Subcutaneous abdominal adipose tissue (tissue), 5 donors: ENCODE results near the gene PCDH1.
A peak's percentile ranks its signal among the peaks of the same experiment; 100 is the strongest.

Experiments
- H3K27ac ChIP-seq: one replicate; pipeline ENCODE4 v1.7.0; 2013; ENCODE audit warnings: low read depth, mild to moderate bottlenecking, inconsistent platforms, low read length, moderate library complexity
- H3K27me3 ChIP-seq, 5 donors: one replicate each; pipeline ENCODE4 v1.7.0; 2013; ENCODE audit warnings: low read length in 5 of 5, inconsistent platforms in 1 of 5; ENCODE audit not compliant: control insufficient read depth in 5 of 5, insufficient read depth in 4 of 5
- H3K36me3 ChIP-seq, 5 donors: one replicate each; pipeline ENCODE4 v1.7.0; 2013; ENCODE audit warnings: low read length in 5 of 5; ENCODE audit not compliant: control insufficient read depth in 5 of 5, insufficient read depth in 5 of 5
- H3K4me1 ChIP-seq, 5 donors: one replicate each; pipeline ENCODE4 v1.7.0; 2013; ENCODE audit warnings: low read length in 5 of 5, mild to moderate bottlenecking in 3 of 5, moderate library complexity in 1 of 5; ENCODE audit not compliant: control insufficient read depth in 5 of 5, insufficient read depth in 5 of 5
- H3K4me3 ChIP-seq, 5 donors: one replicate each; pipeline ENCODE4 v1.7.0; 2013; ENCODE audit warnings: low read length in 5 of 5, low read depth in 1 of 5
- H3K9ac ChIP-seq, 5 donors: one replicate each; pipeline ENCODE4 v1.7.0; 2013; ENCODE audit warnings: low read length in 5 of 5, mild to moderate bottlenecking in 4 of 5, moderate library complexity in 3 of 5
- H3K9me3 ChIP-seq, 5 donors: one replicate each; pipeline ENCODE4 v1.7.0; 2013; ENCODE audit warnings: low read length in 5 of 5; ENCODE audit not compliant: control insufficient read depth in 5 of 5
- donor health status: healthy.
- donor health status: healthy.
- donor health status: healthy.
- donor health status: healthy.
- donor health status: healthy.

Gene PCDH1

DNA sequence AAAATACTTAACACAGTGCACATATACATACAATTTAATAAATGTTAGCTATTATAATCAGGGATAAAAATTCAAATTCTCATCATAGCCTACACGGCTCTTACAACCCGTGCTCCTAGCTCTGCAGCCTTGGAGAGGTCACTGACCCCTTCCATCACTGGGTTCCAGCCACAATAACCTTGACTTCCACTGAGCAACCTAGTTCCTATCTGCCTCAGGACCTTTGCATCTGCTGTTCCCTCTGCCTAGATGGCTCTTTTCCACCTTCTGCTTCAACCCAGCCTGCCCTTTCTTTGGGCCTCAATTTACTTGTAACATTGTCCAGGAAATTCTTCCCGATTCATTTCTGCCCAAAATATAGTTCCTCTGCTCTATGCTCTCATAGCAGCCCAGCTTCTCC is 36.6 kb upstream of the PCDH1 start:
- H3K4me3 ChIP-seq: no peak overlapping the region
- no peak overlapping the region for H3K9ac ChIP-seq
- no peaks in the 10 kb centered on the region for H3K9me3 ChIP-seq
- peaks cover 0 to 4% (median 0%) of the 10 kb centered on the region in 5 donors for H3K27me3 ChIP-seq
- no peaks in the 10 kb centered on the region for H3K36me3 ChIP-seq
- H3K27ac ChIP-seq: no peak overlapping the region
- H3K4me1 ChIP-seq: peaks cover 0 to 13% (median 12%) of the 10 kb centered on the region in 5 donors

DNA sequence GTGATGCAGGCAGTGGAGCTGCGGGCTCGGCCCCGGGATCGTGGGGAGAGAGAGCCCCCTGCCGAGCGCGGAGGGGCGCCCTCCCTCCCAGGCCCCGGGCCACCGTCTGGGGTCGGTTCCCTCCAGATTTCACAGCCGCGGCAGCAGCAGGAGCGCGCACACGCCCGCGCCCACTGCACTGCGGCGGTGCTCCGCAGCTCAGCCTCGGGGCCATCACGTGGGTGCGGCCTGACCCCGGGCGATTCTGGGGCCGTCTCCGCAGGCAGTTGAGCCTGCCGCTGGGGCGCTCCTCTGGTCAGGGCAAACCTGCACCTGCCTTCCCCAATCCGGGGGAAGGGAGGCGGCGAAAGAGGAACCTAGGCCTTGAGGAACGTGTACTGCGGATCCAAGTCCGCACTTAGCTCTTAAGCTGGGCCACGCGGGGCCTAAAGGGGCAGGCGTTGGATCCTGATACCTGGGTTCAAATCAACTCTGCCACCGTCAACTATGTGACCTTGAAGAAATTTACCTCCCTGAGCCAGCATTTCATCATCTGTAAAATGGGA is 36.1 kb upstream of the PCDH1 start:
- no peaks in the 10 kb centered on the region for H3K36me3 ChIP-seq
- H3K27ac ChIP-seq: no peak overlapping the region
- no peaks in the 10 kb centered on the region for H3K9me3 ChIP-seq
- H3K4me1 ChIP-seq: peaks cover 0 to 13% (median 12%) of the 10 kb centered on the region in 5 donors
- peak overlapping the region; percentile 50 to 63 (median 52) for H3K4me3 ChIP-seq
- peaks cover 0 to 4% (median 0%) of the 10 kb centered on the region in 5 donors for H3K27me3 ChIP-seq
- peak overlapping the region in 4 of 5 donors; percentile 32 to 64 (median 50) for H3K9ac ChIP-seq

DNA sequence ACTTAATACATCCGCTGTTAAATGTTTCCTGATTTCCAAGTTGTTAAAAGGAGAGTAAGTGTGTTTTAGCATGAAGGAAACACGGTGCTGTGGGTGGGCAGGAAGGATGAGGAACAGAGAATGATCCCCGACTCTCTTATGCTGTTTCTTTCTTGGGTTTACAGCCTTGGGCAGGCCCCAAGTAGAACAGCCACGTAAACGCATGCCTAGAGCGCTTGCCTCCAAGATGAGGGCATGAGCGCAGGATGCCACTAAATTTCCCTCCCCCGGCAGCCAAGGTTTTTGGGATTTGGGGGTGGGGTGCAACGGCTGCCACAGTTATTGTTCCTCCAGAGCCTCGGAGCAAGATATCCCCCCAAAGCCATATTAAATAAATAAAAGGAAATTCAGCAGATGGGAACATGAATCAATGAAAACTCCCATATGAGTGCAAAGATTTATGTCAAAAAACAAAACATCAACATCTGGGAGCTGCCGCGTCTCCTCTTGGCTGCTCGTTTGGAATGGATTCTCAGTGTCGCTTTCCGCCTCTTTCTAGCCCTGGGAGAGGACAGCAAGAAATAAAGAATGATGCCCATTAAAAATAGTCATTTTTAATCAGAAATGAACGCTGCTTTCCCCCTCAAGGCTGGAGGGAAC is 35.5 kb upstream of the PCDH1 start:
- Histone ChIP-seq H3K4me3 (peak overlapping the region; percentile 39 to 63 (median 52)), H3K27ac (no peak overlapping the region), H3K9ac (peak overlapping the region in 4 of 5 donors; percentile 32 to 64 (median 50)), H3K9me3 (no peaks in the 10 kb centered on the region), H3K36me3 (no peaks in the 10 kb centered on the region), H3K27me3 (peaks cover 0 to 4% (median 0%) of the 10 kb centered on the region in 5 donors), H3K4me1 (peaks cover 0 to 13% (median 12%) of the 10 kb centered on the region in 5 donors)

DNA sequence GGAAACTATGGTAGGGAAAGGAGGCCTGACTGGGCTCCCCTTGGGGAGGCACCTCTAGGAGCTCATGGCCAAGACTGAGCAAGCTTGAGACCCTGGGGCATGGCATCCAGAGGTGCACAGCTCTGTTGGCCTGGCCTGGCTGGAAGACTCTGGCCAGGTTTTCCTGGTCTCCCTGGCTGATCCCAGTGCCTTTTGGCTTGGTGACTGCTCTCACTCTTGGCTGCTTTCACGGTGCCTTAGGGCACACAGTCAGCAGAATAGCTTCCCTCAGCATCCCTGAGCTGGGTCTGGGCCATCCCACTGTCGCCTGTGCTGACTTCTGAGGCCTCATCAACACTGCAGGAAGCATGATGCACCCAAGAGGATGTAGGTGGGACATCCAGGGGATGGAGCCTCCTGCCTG is 32.1 kb upstream of the PCDH1 start:
- peaks cover 0 to 2% (median 0%) of the 10 kb centered on the region in 5 donors for H3K9me3 ChIP-seq
- H3K27me3 ChIP-seq: peaks cover 0 to 6% (median 0%) of the 10 kb centered on the region in 5 donors
- peaks cover 0 to 13% (median 12%) of the 10 kb centered on the region in 5 donors for H3K4me1 ChIP-seq
- H3K4me3 ChIP-seq: no peak overlapping the region
- H3K36me3 ChIP-seq: no peaks in the 10 kb centered on the region
- H3K9ac ChIP-seq: no peak overlapping the region
- H3K27ac ChIP-seq: no peak overlapping the region

DNA sequence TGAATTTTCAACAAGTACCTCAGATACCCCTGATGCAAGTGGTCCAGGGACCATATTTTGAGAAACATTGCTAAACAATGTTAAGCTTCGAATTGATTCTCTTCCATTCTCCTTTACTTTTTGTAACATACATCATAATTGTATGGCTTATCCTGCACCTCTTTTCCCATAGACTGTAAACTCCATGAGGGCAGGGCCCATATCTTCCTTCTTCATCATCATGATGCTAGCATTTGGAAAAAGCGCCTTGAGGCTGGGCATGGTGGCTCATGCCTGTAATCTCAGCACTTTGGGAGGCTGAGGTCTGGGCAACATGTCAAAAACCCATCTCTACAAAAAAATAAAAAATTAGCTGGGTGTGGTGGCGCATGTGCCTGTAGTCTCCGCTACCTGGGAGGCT is 31.0 kb upstream of the PCDH1 start:
- Histone ChIP-seq H3K27me3 (peaks cover 0 to 6% (median 0%) of the 10 kb centered on the region in 5 donors), H3K9me3 (peaks cover 0 to 2% (median 0%) of the 10 kb centered on the region in 5 donors), H3K36me3 (no peaks in the 10 kb centered on the region), H3K4me3 (no peak overlapping the region), H3K4me1 (peaks cover 0 to 9% (median 8%) of the 10 kb centered on the region in 5 donors), H3K9ac (no peak overlapping the region), H3K27ac (no peak overlapping the region)

DNA sequence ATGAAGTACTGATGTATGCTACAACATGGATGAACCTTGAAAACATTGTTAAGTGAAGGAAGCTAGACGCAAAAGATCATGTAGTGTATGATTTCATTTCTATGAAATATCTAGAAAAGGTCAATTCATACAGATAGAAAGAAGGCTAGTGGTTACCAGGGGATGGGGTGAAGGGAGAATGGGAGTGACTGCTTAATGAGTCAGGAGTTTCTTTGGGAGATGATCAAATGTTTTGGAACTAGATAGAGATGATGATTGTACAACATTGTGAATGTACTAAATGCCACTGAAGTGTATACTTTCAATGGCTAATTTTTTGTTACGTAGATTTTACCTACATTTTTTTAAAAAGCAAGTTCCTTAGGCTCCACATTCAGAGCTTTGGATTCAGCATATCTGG is 30.6 kb upstream of the PCDH1 start:
- peaks cover 0 to 5% (median 4%) of the 10 kb centered on the region in 5 donors for H3K4me1 ChIP-seq
- H3K4me3 ChIP-seq: no peak overlapping the region
- no peaks in the 10 kb centered on the region for H3K36me3 ChIP-seq
- no peak overlapping the region for H3K27ac ChIP-seq
- H3K9ac ChIP-seq: no peak overlapping the region
- H3K27me3 ChIP-seq: peaks cover 0 to 6% (median 0%) of the 10 kb centered on the region in 5 donors
- peaks cover 0 to 2% (median 0%) of the 10 kb centered on the region in 5 donors for H3K9me3 ChIP-seq

DNA sequence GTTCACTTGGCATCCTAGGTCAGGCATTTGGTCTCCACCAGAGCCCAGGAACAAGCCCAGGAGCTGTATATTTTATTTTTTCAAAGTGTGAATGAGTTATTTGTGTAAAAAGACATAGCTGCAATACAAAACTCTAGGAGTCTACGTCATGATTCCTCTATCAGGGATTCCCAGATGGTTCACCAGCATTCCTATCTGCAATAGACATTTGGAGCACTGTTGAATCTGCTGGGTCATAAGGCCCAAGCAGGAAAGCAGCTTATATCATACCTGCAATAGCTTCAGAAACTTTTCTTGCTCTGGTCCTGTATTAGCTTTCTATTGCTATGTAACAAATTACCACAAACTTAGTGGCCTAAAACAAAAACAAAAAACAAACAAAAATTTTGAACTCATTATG is 28.8 kb upstream of the PCDH1 start:
- H3K27ac ChIP-seq: no peak overlapping the region

DNA sequence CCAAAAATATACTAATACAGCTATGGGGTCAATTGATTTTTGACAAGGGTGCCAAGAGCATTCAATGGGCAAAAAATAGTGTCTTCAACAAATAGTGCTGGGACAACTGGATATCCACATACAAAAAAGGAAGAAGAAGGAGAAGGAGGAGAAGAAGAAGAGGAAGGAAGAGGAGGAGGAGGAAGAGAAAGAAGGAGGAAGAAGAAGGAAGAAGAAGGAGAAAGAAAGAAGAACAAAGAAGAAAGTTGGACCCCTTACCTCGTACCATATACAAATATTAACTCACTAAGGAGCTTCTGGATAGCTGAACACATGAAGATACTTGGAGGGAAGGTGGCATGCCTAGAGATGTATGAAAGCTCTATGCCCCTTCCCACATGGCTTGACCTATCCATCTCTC is 28.3 kb upstream of the PCDH1 start:
- Histone ChIP-seq H3K9ac (no peak overlapping the region), H3K4me1 (no peaks in the 10 kb centered on the region), H3K27me3 (peaks cover 0 to 2% (median 0%) of the 10 kb centered on the region in 5 donors), H3K9me3 (peaks cover 0 to 2% (median 0%) of the 10 kb centered on the region in 5 donors), H3K36me3 (no peaks in the 10 kb centered on the region), H3K27ac (no peak overlapping the region), H3K4me3 (no peak overlapping the region)

More for the DNA sequence above, 28.8 kb upstream of the PCDH1 start:
- no peaks in the 10 kb centered on the region for H3K36me3 ChIP-seq
- H3K4me3 ChIP-seq: no peak overlapping the region
- H3K9ac ChIP-seq: no peak overlapping the region
- no peaks in the 10 kb centered on the region for H3K4me1 ChIP-seq
- H3K27me3 ChIP-seq: peaks cover 0 to 2% (median 0%) of the 10 kb centered on the region in 5 donors
- peaks cover 0 to 2% (median 0%) of the 10 kb centered on the region in 5 donors for H3K9me3 ChIP-seq

DNA sequence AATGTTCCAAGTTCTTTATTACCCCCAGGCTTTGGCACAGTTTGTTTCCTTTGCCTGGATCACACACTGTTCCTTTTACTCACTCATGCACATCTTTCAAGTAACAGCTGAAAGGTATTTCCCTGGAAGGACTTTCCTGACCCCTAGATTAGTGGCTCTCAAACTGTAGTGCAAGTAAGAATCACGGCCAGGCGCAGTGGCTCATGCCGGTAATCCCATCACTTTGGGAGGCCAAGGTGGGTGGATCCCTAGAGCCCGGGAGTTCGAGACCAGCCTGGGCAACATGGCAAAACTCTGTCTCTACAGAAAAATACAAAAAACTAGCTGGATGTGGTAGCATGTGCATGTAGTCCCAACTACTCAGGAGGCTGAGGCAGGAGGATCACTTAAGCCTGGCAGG is 26.3 kb upstream of the PCDH1 start:
- no peaks in the 10 kb centered on the region for H3K36me3 ChIP-seq
- H3K27me3 ChIP-seq: peaks cover 0 to 2% (median 0%) of the 10 kb centered on the region in 5 donors
- H3K4me3 ChIP-seq: no peak overlapping the region
- no peak overlapping the region for H3K27ac ChIP-seq
- peaks cover 0 to 2% (median 0%) of the 10 kb centered on the region in 5 donors for H3K9me3 ChIP-seq
- no peak overlapping the region for H3K9ac ChIP-seq
- H3K4me1 ChIP-seq: no peaks in the 10 kb centered on the region

DNA sequence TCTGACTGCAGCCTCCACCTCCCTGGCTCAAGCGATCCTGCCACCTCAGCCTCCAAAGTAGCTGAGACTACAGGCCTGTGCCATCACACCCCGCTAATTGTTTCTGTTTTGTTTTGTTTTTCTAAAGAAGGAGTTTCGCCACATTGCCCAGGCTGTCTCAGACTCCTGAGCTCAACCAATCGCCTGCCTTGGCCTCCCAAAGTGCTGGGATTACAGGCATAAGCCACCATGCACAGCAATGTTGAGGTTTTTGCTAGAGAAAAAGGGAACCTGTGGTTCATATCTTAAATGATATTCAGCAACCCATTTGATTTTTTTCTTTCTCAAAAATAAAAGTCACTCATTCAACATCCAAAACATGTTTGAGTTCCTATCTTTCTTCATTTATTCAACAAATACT is 25.1 kb upstream of the PCDH1 start:
- H3K27ac ChIP-seq: no peak overlapping the region

More for the DNA sequence above, 25.1 kb upstream of the PCDH1 start:
- Histone ChIP-seq H3K4me3 (no peak overlapping the region), H3K9me3 (peaks cover 0 to 2% (median 0%) of the 10 kb centered on the region in 5 donors), H3K4me1 (no peaks in the 10 kb centered on the region), H3K27me3 (peaks cover 0 to 2% (median 0%) of the 10 kb centered on the region in 5 donors), H3K9ac (no peak overlapping the region), H3K36me3 (no peaks in the 10 kb centered on the region)
